Glutamatergic neuron (in vitro differentiated cells): ENCODE results near the gene NRCAM. TPM values are rescaled to one million over a fixed set of nuclear protein-coding genes. Genes with fewer than 3 reads are reported as not detected.

ENCODE experiments used
- DNase-seq: peaks from one replicate; pipeline ENCODE4 v3.0.0; 2022
- H3K27ac Mint-ChIP-seq: one replicate; pipeline ENCODE4 v1.8.0; 2020; ENCODE audit warnings: mild to moderate bottlenecking, mixed read lengths, inconsistent platforms; ENCODE audit not compliant: unreplicated experiment
- H3K27me3 Mint-ChIP-seq: one replicate; pipeline ENCODE4 v1.8.0; 2020; ENCODE audit warnings: mild to moderate bottlenecking, moderate library complexity, mixed read lengths, inconsistent platforms; ENCODE audit not compliant: unreplicated experiment
- H3K36me3 Mint-ChIP-seq: one replicate; pipeline ENCODE4 v1.8.0; 2020; ENCODE audit warnings: mild to moderate bottlenecking, mixed read lengths, inconsistent platforms; ENCODE audit not compliant: unreplicated experiment
- H3K4me1 Mint-ChIP-seq: one replicate; pipeline ENCODE4 v1.8.0; 2020; ENCODE audit warnings: mild to moderate bottlenecking, low read depth, mixed read lengths, inconsistent platforms; ENCODE audit not compliant: unreplicated experiment
- H3K4me3 Mint-ChIP-seq: one replicate; pipeline ENCODE4 v1.8.0; 2020; ENCODE audit warnings: mild to moderate bottlenecking, mixed read lengths, inconsistent platforms; ENCODE audit not compliant: unreplicated experiment
- H3K9me3 Mint-ChIP-seq: one replicate; pipeline ENCODE4 v1.8.0; 2020; ENCODE audit warnings: mild to moderate bottlenecking, moderate library complexity, mixed read lengths, inconsistent platforms; ENCODE audit not compliant: unreplicated experiment
- CTCF ChIP-seq: fragments of 200-600 bp; sonication (generic); IDR thresholded peaks from one replicate; pipeline ENCODE4 v1.5.0; 2021; ENCODE audit not compliant: partially characterized antibody, unreplicated experiment
- total RNA-seq: library from RNA; stranded (reverse); fragmentation: NEBNext Ultra II Directional; extraction: Animal tissue kit (Norgen Biotek cat#: 25700); gene quantifications from one replicate; pipeline ENCODE4 v1.2.1, GENCODE V29; 2021; ENCODE audit not compliant: unreplicated experiment

NRCAM gene
- total RNA-seq, 1 donor from 2014 or later, result 120 TPM

GRCh38 chr7:108252177-108252576 is 204.1 kb downstream of the NRCAM start:
- Mint-ChIP-seq H3K36me3 (peaks cover 17% of the 10 kb centered on the region), H3K27ac (no peak overlapping the region), H3K9me3 (peaks cover 21% of the 10 kb centered on the region), H3K4me1 (peaks cover 8% of the 10 kb centered on the region), H3K4me3 (no peak overlapping the region), H3K27me3 (peaks cover 4% of the 10 kb centered on the region)
- no peak for DNase-seq
- no peak for TF ChIP-seq CTCF

GRCh38 chr7:108251700-108252099 is 204.5 kb downstream of the NRCAM start:
- DNase-seq, result no peak
- H3K4me1 Mint-ChIP-seq, result peaks cover 8% of the 10 kb centered on the region
- peaks cover 17% of the 10 kb centered on the region for H3K36me3 Mint-ChIP-seq
- peaks cover 19% of the 10 kb centered on the region for H3K9me3 Mint-ChIP-seq
- peaks cover 4% of the 10 kb centered on the region for H3K27me3 Mint-ChIP-seq
- H3K4me3 Mint-ChIP-seq, result no peak overlapping the region
- TF ChIP-seq CTCF, result no peak
- H3K27ac Mint-ChIP-seq, result peak overlapping the region; percentile 24

GRCh38 chr7:108249453-108249852 is 206.8 kb downstream of the NRCAM start:
- no peak for TF ChIP-seq CTCF
- Mint-ChIP-seq H3K9me3 (peaks cover 12% of the 10 kb centered on the region), H3K36me3 (peaks cover 12% of the 10 kb centered on the region), H3K4me3 (no peak overlapping the region), H3K4me1 (peaks cover 12% of the 10 kb centered on the region), H3K27me3 (peaks cover 2% of the 10 kb centered on the region), H3K27ac (no peak overlapping the region)
- no peak for DNase-seq

- Mint-ChIP-seq H3K27ac (no peak overlapping the region), H3K4me3 (no peak overlapping the region)
- no peak for TF ChIP-seq CTCF
Measured at GRCh38 chr7:108248821-108249220, 207.4 kb downstream of the NRCAM start.

GRCh38 chr7:108248418-108248817 is 207.8 kb downstream of the NRCAM start:
- DNase-seq, result no peak
- Mint-ChIP-seq H3K27me3 (peaks cover under 1% of the 10 kb centered on the region), H3K4me1 (peaks cover 9% of the 10 kb centered on the region), H3K9me3 (peaks cover 6% of the 10 kb centered on the region), H3K36me3 (peaks cover 5% of the 10 kb centered on the region), H3K4me3 (no peak overlapping the region), H3K27ac (no peak overlapping the region)
- TF ChIP-seq CTCF, result no peak

More at GRCh38 chr7:108248821-108249220, 207.4 kb downstream of the NRCAM start:
- Mint-ChIP-seq H3K36me3 (peaks cover 9% of the 10 kb centered on the region), H3K9me3 (peaks cover 10% of the 10 kb centered on the region), H3K27me3 (peaks cover 2% of the 10 kb centered on the region), H3K4me1 (peaks cover 12% of the 10 kb centered on the region)
- DNase-seq, result no peak
